Common myeloid progenitor, CD34-positive (primary cell): ENCODE measurements around the gene HOXA9.

Source experiments
- CTCF ChIA-PET: fragments of 350-600 bp; sonication (Branson Sonifier 250); formaldehyde crosslinking; loops from one replicate; lab custom pipeline; 2021; ENCODE audit warnings: antibody characterized with exemption; lab: Charles Lee
- POLR2A ChIA-PET: fragments of 350-600 bp; sonication (Branson Sonifier 250); formaldehyde crosslinking; loops from one replicate; lab custom pipeline; 2021; ENCODE audit warnings: antibody characterized with exemption; lab: Charles Lee
- DNase-seq, 3 donors: peaks; one replicate each; pipeline versions ENCODE4 v3.0.0 to v3.0.0-alpha.2; 2013
- H3K27ac ChIP-seq, 2 experiments: 1 replicate in 1 of 2; 2 replicates in 1 of 2; pipeline ENCODE4 v1.7.0; 2013; ENCODE audit warnings: inconsistent platforms in 2 of 2, low read length in 2 of 2, mild to moderate bottlenecking in 2 of 2, low read depth in 1 of 2, moderate library complexity in 1 of 2; ENCODE audit not compliant: severe bottlenecking in 2 of 2, insufficient read depth in 1 of 2, poor library complexity in 1 of 2
- H3K27me3 ChIP-seq, 5 experiments: replicated peaks in 2 of 5; 1 replicate in 3 of 5; 2 replicates in 2 of 5; pipeline versions ENCODE4 v1.6.1 to v1.7.0; 2013; ENCODE audit warnings: low read length in 4 of 5, mild to moderate bottlenecking in 2 of 5, moderate library complexity in 2 of 5, inconsistent platforms in 1 of 5; ENCODE audit not compliant: insufficient read depth in 5 of 5, control insufficient read depth in 4 of 5
- H3K36me3 ChIP-seq, 4 experiments: 1 replicate in 2 of 4; 2 replicates in 2 of 4; pipeline versions ENCODE4 v1.6.1 to v1.7.0; 2013; ENCODE audit warnings: low read length in 3 of 4, control low read depth in 1 of 4, mild to moderate bottlenecking in 1 of 4; ENCODE audit not compliant: control insufficient read depth in 4 of 4, insufficient read depth in 4 of 4
- H3K4me1 ChIP-seq, 4 experiments: 1 replicate in 3 of 4; 2 replicates in 1 of 4; pipeline versions ENCODE4 v1.6.1 to v1.7.1; 2013; ENCODE audit warnings: low read length in 3 of 4, mild to moderate bottlenecking in 3 of 4, control low read depth in 1 of 4, inconsistent platforms in 1 of 4, moderate library complexity in 1 of 4; ENCODE audit not compliant: control insufficient read depth in 4 of 4, insufficient read depth in 4 of 4; ENCODE audit errors: control extremely low read depth in 1 of 4
- H3K4me3 ChIP-seq, 7 experiments: 1 replicate in 4 of 7; 2 replicates in 3 of 7; pipeline versions ENCODE4 v1.5.1 to v1.7.0; 2013; ENCODE audit warnings: mild to moderate bottlenecking in 7 of 7, low read length in 6 of 7, moderate library complexity in 6 of 7, inconsistent platforms in 2 of 7, low read depth in 2 of 7, control low read depth in 1 of 7; ENCODE audit not compliant: insufficient read depth in 4 of 7, control insufficient read depth in 1 of 7; ENCODE audit errors: extremely low read depth in 1 of 7
- H3K9me3 ChIP-seq, 5 experiments: 1 replicate in 4 of 5; 2 replicates in 1 of 5; pipeline versions ENCODE4 v1.6.1 to v1.7.1; 2013; ENCODE audit warnings: low read length in 4 of 5, mild to moderate bottlenecking in 2 of 5, inconsistent platforms in 1 of 5, low read depth in 1 of 5, moderate library complexity in 1 of 5; ENCODE audit not compliant: control insufficient read depth in 4 of 5, insufficient read depth in 2 of 5; ENCODE audit errors: control extremely low read depth in 1 of 5
- WGBS: methylation state at CpG from one replicate; pipeline ENCODE4 v1.1.5; 2013; ENCODE audit not compliant: insufficient coverage; 5-methylcytosine and 5-hydroxymethylcytosine counted together

HOXA9 gene

GRCh38 chr7:27182861-27183681, 17.7 kb upstream of the HOXA9 start:
- peaks cover 0 to 2% (median 0%) of the 10 kb centered on the region in 5 experiments for H3K9me3 ChIP-seq
- peaks cover 17 to 88% (median 53%) of the 10 kb centered on the region in 5 experiments for H3K27me3 ChIP-seq
- WGBS = 22% methylated on average over 22 of the region's 39 CpGs
- peaks cover 0 to 52% (median 43%) of the 10 kb centered on the region in 4 experiments for H3K4me1 ChIP-seq
- no peak overlapping the region for H3K27ac ChIP-seq
- ChIA-PET CTCF (interaction anchor here (0.7 to 1.9 kb wide), 8 partner anchors 7 to 26 kb away, joined by 3 to 7 read pairs (median 3); partner anchors contain the start of gene HOXA7), POLR2A (interaction anchor here (0.9 to 1.2 kb wide), 2 partner anchors 15 to 327 kb away, joined by 3 to 4 read pairs; no protein-coding TSS in a partner anchor)
- DNase-seq = peak in 1 of 3 donors; percentile 33
- H3K36me3 ChIP-seq = no peaks in the 10 kb centered on the region
- H3K4me3 ChIP-seq = peak overlapping the region in 4 of 7 experiments; percentile 11 to 75 (median 67)

DNA sequence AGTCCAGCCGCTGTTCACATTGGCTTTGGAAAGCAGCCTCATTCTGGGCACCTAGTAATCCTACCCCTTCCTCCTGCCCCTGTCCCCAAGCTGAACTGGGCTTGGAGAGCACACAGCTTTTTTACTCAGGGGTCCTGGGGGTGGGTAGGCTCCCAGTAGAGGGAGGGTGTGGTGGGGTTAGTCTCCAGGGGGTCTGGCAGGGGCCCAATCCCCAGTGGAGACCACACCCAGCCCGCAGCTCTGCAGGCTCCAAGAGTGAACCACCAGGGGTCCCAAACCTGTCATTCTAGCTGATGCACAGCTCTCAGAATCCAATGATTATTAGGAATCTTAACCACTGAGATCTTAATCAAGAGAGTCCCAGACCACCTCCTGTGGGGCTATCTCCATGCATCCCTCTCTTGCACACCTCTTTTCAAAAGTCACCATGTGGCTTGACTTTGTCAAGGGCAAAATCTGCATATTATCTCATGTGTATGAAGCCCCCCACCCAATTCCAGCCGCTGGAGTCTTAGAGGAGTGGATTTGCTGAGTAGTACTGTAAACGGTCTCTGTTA, 17.0 kb upstream of the HOXA9 start:
- Histone ChIP-seq H3K27ac (no peak overlapping the region), H3K4me1 (peaks cover 0 to 45% (median 37%) of the 10 kb centered on the region in 4 experiments), H3K27me3 (peaks cover 15 to 86% (median 47%) of the 10 kb centered on the region in 5 experiments), H3K36me3 (no peaks in the 10 kb centered on the region), H3K9me3 (peaks cover 0 to 2% (median 0%) of the 10 kb centered on the region in 5 experiments), H3K4me3 (no peak overlapping the region)
- 64% methylated on average over 4 of the region's 4 CpGs for WGBS
- CTCF ChIA-PET = interaction anchor here (0.7 to 1.9 kb wide), 7 partner anchors 8 to 25 kb away, joined by 3 to 7 read pairs (median 3); partner anchors contain the start of gene HOXA7
- DNase-seq = no peak
- POLR2A ChIA-PET = interaction anchor here (0.9 to 1.2 kb wide), 2 partner anchors 14 to 326 kb away, joined by 3 to 4 read pairs; no protein-coding TSS in a partner anchor

- Histone ChIP-seq H3K27me3 (peaks cover 10 to 81% (median 43%) of the 10 kb centered on the region in 5 experiments), H3K9me3 (peaks cover 0 to 2% (median 0%) of the 10 kb centered on the region in 5 experiments), H3K4me3 (no peak overlapping the region), H3K36me3 (no peaks in the 10 kb centered on the region), H3K4me1 (peaks cover 0 to 42% (median 37%) of the 10 kb centered on the region in 4 experiments), H3K27ac (no peak overlapping the region)
- no peak for DNase-seq
- WGBS = 95% methylated on average over 4 of the region's 4 CpGs
- POLR2A ChIA-PET = interaction anchor here (1.2 kb wide), 1 partner anchor 326 kb away, joined by 4 read pairs; no protein-coding TSS in a partner anchor
- CTCF ChIA-PET = interaction anchor here (0.7 to 1.9 kb wide), 4 partner anchors 9 to 25 kb away, joined by 3 to 7 read pairs (median 4); partner anchors contain the start of gene HOXA7
Measured at GRCh38 chr7:27181795-27182275, 16.5 kb upstream of the HOXA9 start.

DNA sequence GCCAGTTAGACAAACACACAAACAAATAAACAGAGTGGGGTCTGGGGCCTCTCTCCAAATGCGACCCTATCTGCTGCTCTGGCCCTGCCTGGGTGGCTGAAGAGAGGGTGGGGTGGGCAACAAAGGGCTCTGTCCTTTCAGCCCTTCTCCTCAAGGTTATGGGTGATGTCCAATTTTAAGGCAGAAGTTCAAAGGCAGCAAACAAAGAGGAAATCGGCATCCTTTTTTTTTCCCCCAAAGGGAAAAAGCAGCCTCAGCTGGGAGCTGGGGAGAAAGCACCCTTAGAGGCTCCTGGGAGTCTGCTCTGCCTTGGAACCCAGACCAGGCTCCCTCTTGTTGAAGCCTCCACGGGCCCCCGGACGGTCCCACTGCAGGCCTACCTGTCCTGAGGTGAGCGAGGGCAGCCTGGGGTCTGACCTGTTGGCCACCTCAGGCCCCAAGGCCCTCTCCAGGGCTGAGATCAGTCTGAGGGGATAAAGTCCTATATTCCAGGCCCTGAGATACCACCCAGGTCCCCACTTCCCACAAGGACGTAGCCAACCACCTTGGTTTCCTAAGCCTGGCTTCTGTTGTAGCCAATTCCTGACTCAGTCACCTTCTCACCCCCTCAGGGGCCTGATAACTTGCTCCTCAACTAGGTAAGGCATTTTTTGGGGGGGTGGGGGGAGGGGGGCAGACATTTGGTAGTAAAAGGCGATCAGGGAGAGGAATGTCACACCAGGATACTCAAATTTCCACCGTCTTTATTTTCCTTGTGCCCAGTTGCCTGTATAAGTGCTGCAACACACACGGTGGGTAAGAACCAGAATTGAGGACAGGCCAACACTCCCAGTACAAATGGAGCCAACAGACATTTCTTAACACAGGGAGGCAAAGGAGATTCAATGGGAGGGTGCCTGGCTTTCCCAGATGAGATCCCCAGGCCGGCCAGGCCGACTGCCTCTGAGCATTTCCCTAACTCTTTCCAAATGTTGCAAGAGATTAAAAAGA, 15.4 kb upstream of the HOXA9 start:
- Histone ChIP-seq H3K27me3 (peaks cover 3 to 71% (median 34%) of the 10 kb centered on the region in 5 experiments), H3K36me3 (no peaks in the 10 kb centered on the region), H3K9me3 (peaks cover 0 to 2% (median 0%) of the 10 kb centered on the region in 5 experiments), H3K27ac (no peak overlapping the region), H3K4me3 (no peak overlapping the region), H3K4me1 (peaks cover 0 to 37% (median 33%) of the 10 kb centered on the region in 4 experiments)
- POLR2A ChIA-PET = interaction anchor here (0.7 to 1.3 kb wide), 2 partner anchors 12 to 19 kb away, joined by 4 to 5 read pairs; no protein-coding TSS in a partner anchor
- 94% methylated on average over 9 of the region's 12 CpGs for WGBS
- CTCF ChIA-PET = interaction anchor here (0.8 to 11.1 kb wide), 13 partner anchors 8 to 1318 kb away, joined by 3 to 84 read pairs (median 4); no protein-coding TSS in a partner anchor
- no peak for DNase-seq

GRCh38 chr7:27179503-27180430, 14.4 kb upstream of the HOXA9 start:
- Histone ChIP-seq H3K9me3 (peaks cover 0 to 2% (median 0%) of the 10 kb centered on the region in 5 experiments), H3K27ac (no peak overlapping the region)

More at GRCh38 chr7:27179503-27180430, 14.4 kb upstream of the HOXA9 start:
- peak; percentile 75 to 85 (median 81) for DNase-seq
- ChIA-PET POLR2A (interaction anchor here (0.7 to 1.3 kb wide), 2 partner anchors 11 to 18 kb away, joined by 4 to 5 read pairs; no protein-coding TSS in a partner anchor), CTCF (interaction anchor here (1.0 to 11.1 kb wide), 15 partner anchors 9 to 1317 kb away, joined by 3 to 84 read pairs (median 5); partner anchors contain the start of gene HOXA9)
- Histone ChIP-seq H3K4me3 (peak overlapping the region in 6 of 7 experiments; percentile 4 to 72 (median 44)), H3K4me1 (peaks cover 0 to 31% (median 26%) of the 10 kb centered on the region in 4 experiments), H3K36me3 (no peaks in the 10 kb centered on the region), H3K27me3 (peaks cover 0 to 62% (median 25%) of the 10 kb centered on the region in 5 experiments)
- 21% methylated on average over 54 of the region's 56 CpGs for WGBS
